MM.1S (cell line): ENCODE results near the gene MPG.

Source experiments
- DNase-seq: peaks from one replicate; pipeline ENCODE4 v3.0.0-alpha.2; 2015
- H2AFZ ChIP-seq: fragments of 300-600 bp; sonication (generic); 2 replicates; pipeline ENCODE4 v1.6.0; 2016; ENCODE audit warnings: antibody characterized with exemption, low read length
- H3F3A ChIP-seq: fragments of 300-600 bp; sonication (generic); 2 replicates; pipeline ENCODE4 v1.6.1; 2016; ENCODE audit warnings: mild to moderate bottlenecking, antibody characterized with exemption, low read length, moderate library complexity, mixed read lengths; ENCODE audit not compliant: insufficient read depth
- H3K27ac ChIP-seq: fragments of 300-600 bp; sonication (generic); 2 replicates; pipeline ENCODE4 v1.5.1; 2016; ENCODE audit warnings: mild to moderate bottlenecking, low read length
- H3K27me3 ChIP-seq: fragments of 300-600 bp; sonication (generic); replicated peaks from 2 replicates; pipeline ENCODE4 v1.6.0; 2016; ENCODE audit warnings: low read length; ENCODE audit not compliant: insufficient read depth
- H3K36me3 ChIP-seq: fragments of 300-600 bp; sonication (generic); replicated peaks from 2 replicates; pipeline ENCODE4 v1.6.1; 2016; ENCODE audit warnings: mild to moderate bottlenecking, low read length, mixed read lengths; ENCODE audit not compliant: insufficient read depth
- H3K4me1 ChIP-seq: fragments of 300-600 bp; sonication (generic); 2 replicates; pipeline ENCODE4 v1.6.1; 2016; ENCODE audit warnings: low read length, mixed read lengths
- H3K4me2 ChIP-seq: fragments of 300-600 bp; sonication (generic); 2 replicates; pipeline ENCODE4 v1.6.0; 2016; ENCODE audit warnings: low read depth, low read length
- H3K4me3 ChIP-seq: fragments of 300-600 bp; sonication (generic); 2 replicates; pipeline ENCODE4 v1.5.1; 2016; ENCODE audit warnings: low read length, mixed read lengths
- H3K79me2 ChIP-seq: fragments of 300-600 bp; sonication (generic); 2 replicates; pipeline ENCODE4 v1.6.1; 2016; ENCODE audit warnings: mixed run types, low read length, mixed read lengths
- H3K9ac ChIP-seq: fragments of 300-600 bp; sonication (generic); 2 replicates; pipeline ENCODE4 v1.6.1; 2016; ENCODE audit warnings: low read length, mixed read lengths
- H3K9me2 ChIP-seq: fragments of 300-600 bp; sonication (generic); replicated peaks from 2 replicates; pipeline ENCODE4 v1.6.1; 2016; ENCODE audit warnings: mild to moderate bottlenecking, low read length, mixed read lengths; ENCODE audit not compliant: insufficient read depth
- H3K9me3 ChIP-seq: fragments of 300-600 bp; sonication (generic); replicated peaks from 2 replicates; pipeline ENCODE4 v1.6.1; 2016; ENCODE audit warnings: mild to moderate bottlenecking, low read length, mixed read lengths; ENCODE audit not compliant: insufficient read depth
- H4K20me1 ChIP-seq: fragments of 300-600 bp; sonication (generic); 2 replicates; pipeline ENCODE4 v1.6.1; 2016; ENCODE audit warnings: mild to moderate bottlenecking, low read length, moderate library complexity, mixed read lengths; ENCODE audit not compliant: insufficient read depth
- EZH2 ChIP-seq: fragments of 300-600 bp; sonication (generic); optimal IDR thresholded peaks from 2 replicates; pipeline ENCODE3; 2017; ENCODE audit warnings: low read depth, mild to moderate bottlenecking, antibody characterized with exemption, low read length, mixed read lengths
- EZH2phosphoT487 ChIP-seq: fragments of 300-600 bp; sonication (generic); IDR thresholded peaks from 2 replicates; pipeline ENCODE4 v1.6.1; 2018; ENCODE audit warnings: antibody characterized with exemption, low read length
- TF ChIP-seq, protein P1 (sequence below): fragments of 300-600 bp; sonication (generic); IDR thresholded peaks from 2 replicates; pipeline ENCODE4 v1.5.1; 2016; ENCODE audit warnings: antibody characterized with exemption, low read length, mixed read lengths

MPG gene

DNA sequence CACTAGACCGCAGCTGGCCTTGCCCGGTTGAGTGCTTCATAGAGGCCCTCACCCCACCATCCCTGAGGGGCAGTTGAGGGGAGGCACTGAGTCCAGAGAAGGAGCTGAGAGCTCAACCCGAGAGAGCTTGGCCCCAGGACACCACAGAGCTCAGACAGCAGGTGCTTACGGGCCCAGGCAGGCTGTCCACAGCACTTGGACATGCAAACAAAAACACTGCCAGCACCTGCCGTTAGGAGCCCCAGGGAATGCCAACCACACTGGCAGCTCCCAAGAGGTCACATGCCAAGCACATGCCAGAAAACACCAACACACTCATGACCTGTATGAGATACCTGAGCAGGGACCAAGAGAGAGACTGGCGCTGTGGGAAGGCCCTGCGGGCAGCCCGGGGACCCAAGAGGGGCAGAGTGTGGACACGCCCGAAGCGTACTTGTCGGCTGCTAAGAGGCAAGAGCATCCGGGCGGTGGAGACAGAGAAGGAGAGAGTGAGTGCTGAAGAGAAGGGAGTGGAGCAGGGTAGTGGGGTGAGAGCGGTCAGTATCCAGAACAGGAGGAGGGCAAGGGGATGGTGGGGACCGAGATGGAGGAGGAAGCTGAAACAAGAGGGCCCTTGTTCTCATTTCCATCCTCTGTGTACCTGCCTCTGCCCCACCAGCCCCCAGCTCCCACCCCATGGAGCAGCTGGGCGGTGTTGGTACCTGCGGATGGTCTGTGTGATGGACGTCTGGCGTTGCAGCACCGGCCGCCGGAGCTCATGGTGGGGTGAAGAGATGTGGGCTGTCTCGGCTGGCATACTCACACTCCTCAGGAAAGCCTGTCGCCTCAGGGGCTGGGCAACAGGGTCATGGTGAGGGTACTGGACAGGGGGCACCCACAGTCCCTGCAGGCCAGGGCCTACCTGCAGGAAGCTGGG is 13.8 kb upstream of the MPG start:
- no peak for DNase-seq
- Histone ChIP-seq H3K36me3 (no peaks in the 10 kb centered on the region), H3K4me3 (no peak overlapping the region), H3K27me3 (no peaks in the 10 kb centered on the region), H3K4me2 (no peak overlapping the region), H3K27ac (no peak overlapping the region), H3K4me1 (no peaks in the 10 kb centered on the region), H3K9me3 (no peaks in the 10 kb centered on the region), H3F3A (no peaks in the 10 kb centered on the region), H3K9ac (no peak overlapping the region), H2AFZ (no peak overlapping the region), H3K9me2 (no peaks in the 10 kb centered on the region), H3K79me2 (no peaks in the 10 kb centered on the region), H4K20me1 (no peaks in the 10 kb centered on the region)
- TF ChIP-seq, protein P1, sequence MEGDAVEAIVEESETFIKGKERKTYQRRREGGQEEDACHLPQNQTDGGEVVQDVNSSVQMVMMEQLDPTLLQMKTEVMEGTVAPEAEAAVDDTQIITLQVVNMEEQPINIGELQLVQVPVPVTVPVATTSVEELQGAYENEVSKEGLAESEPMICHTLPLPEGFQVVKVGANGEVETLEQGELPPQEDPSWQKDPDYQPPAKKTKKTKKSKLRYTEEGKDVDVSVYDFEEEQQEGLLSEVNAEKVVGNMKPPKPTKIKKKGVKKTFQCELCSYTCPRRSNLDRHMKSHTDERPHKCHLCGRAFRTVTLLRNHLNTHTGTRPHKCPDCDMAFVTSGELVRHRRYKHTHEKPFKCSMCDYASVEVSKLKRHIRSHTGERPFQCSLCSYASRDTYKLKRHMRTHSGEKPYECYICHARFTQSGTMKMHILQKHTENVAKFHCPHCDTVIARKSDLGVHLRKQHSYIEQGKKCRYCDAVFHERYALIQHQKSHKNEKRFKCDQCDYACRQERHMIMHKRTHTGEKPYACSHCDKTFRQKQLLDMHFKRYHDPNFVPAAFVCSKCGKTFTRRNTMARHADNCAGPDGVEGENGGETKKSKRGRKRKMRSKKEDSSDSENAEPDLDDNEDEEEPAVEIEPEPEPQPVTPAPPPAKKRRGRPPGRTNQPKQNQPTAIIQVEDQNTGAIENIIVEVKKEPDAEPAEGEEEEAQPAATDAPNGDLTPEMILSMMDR, result no peak
- TF ChIP-seq EZH2phosphoT487, result no peak
- no peak for TF ChIP-seq EZH2

DNA sequence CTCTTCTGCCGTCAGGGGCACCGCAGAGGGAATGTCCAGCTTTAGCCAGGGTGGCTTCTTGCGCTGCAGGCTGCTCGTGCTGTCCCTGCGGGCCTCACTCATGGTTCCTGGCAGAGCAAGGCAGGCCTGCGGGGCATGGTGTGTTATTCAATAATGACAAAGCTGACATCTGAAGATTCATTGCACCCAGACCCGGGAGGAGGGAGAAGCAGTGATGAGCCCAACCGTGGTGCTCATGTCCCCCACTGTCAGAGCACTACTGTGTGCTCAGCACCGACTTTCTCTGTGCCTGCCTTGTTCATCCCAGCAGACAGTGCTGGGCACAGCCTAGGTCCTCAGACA is 13.1 kb upstream of the MPG start:
- H3K4me3 ChIP-seq, result no peak overlapping the region
- no peaks in the 10 kb centered on the region for H3K36me3 ChIP-seq
- no peak overlapping the region for H2AFZ ChIP-seq
- H3K27me3 ChIP-seq, result no peaks in the 10 kb centered on the region
- H3K4me1 ChIP-seq, result no peaks in the 10 kb centered on the region
- H4K20me1 ChIP-seq, result no peaks in the 10 kb centered on the region
- DNase-seq, result no peak
- H3K4me2 ChIP-seq, result no peak overlapping the region
- H3F3A ChIP-seq, result no peaks in the 10 kb centered on the region
- no peak for TF ChIP-seq EZH2phosphoT487
- TF ChIP-seq, protein P1, result no peak
- TF ChIP-seq EZH2, result no peak
- H3K9me2 ChIP-seq, result no peaks in the 10 kb centered on the region
- H3K79me2 ChIP-seq, result no peaks in the 10 kb centered on the region
- no peaks in the 10 kb centered on the region for H3K9me3 ChIP-seq
- no peak overlapping the region for H3K9ac ChIP-seq
- H3K27ac ChIP-seq, result no peak overlapping the region

DNA sequence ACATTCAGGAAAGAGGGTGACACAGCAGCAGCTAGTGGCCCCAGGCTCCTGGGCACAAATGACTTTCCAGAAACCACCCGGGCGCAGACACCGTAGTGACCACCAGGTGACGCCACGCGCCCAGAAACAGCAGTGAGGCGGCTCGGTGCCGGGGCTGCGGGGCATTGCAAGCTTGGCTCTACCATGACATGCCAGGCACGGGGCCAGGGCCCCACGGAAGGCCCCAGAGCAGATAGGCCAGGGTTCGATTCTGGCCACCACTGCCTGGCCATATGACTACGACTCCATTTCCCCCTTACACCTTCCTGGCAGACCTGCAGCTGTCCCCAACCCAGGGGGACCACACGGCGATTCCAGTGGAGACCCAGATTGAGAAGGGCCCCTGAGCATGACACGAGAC is 12.3 kb upstream of the MPG start:
- H2AFZ ChIP-seq, result peak overlapping the region; percentile 1; the same call in 1 of the 2 replicates
- no peaks in the 10 kb centered on the region for H3K36me3 ChIP-seq
- no peaks in the 10 kb centered on the region for H3K79me2 ChIP-seq
- H3K4me1 ChIP-seq, result no peaks in the 10 kb centered on the region
- H3K9me2 ChIP-seq, result no peaks in the 10 kb centered on the region
- no peaks in the 10 kb centered on the region for H4K20me1 ChIP-seq
- H3K9me3 ChIP-seq, result no peaks in the 10 kb centered on the region
- no peak for TF ChIP-seq EZH2phosphoT487
- TF ChIP-seq, protein P1, result peak; percentile 97
- no peak overlapping the region for H3K4me3 ChIP-seq
- no peak overlapping the region for H3K27ac ChIP-seq
- H3F3A ChIP-seq, result no peaks in the 10 kb centered on the region
- no peaks in the 10 kb centered on the region for H3K27me3 ChIP-seq
- no peak overlapping the region for H3K9ac ChIP-seq
- H3K4me2 ChIP-seq, result no peak overlapping the region
- peak; percentile 77 for DNase-seq
